Subcutaneous abdominal adipose tissue (tissue), 5 donors: ENCODE results near the gene NOS2.
"Not testable (repeated sequence)": the region's sequence is repeated elsewhere in the genome, so short reads cannot be mapped to it uniquely, and the experiment has no call there.

ENCODE experiments used
- H3K27ac ChIP-seq: one replicate; pipeline ENCODE4 v1.7.0; 2013; ENCODE audit warnings: low read depth, mild to moderate bottlenecking, inconsistent platforms, low read length, moderate library complexity
- H3K27me3 ChIP-seq, 5 donors: one replicate each; pipeline ENCODE4 v1.7.0; 2013; ENCODE audit warnings: low read length in 5 of 5, inconsistent platforms in 1 of 5; ENCODE audit not compliant: control insufficient read depth in 5 of 5, insufficient read depth in 4 of 5
- H3K36me3 ChIP-seq, 5 donors: one replicate each; pipeline ENCODE4 v1.7.0; 2013; ENCODE audit warnings: low read length in 5 of 5; ENCODE audit not compliant: control insufficient read depth in 5 of 5, insufficient read depth in 5 of 5
- H3K4me1 ChIP-seq, 5 donors: one replicate each; pipeline ENCODE4 v1.7.0; 2013; ENCODE audit warnings: low read length in 5 of 5, mild to moderate bottlenecking in 3 of 5, moderate library complexity in 1 of 5; ENCODE audit not compliant: control insufficient read depth in 5 of 5, insufficient read depth in 5 of 5
- H3K4me3 ChIP-seq, 5 donors: one replicate each; pipeline ENCODE4 v1.7.0; 2013; ENCODE audit warnings: low read length in 5 of 5, low read depth in 1 of 5
- H3K9ac ChIP-seq, 5 donors: one replicate each; pipeline ENCODE4 v1.7.0; 2013; ENCODE audit warnings: low read length in 5 of 5, mild to moderate bottlenecking in 4 of 5, moderate library complexity in 3 of 5
- H3K9me3 ChIP-seq, 5 donors: one replicate each; pipeline ENCODE4 v1.7.0; 2013; ENCODE audit warnings: low read length in 5 of 5; ENCODE audit not compliant: control insufficient read depth in 5 of 5
- donor health status: healthy.
- donor health status: healthy.
- donor health status: healthy.
- donor health status: healthy.
- donor health status: healthy.

NOS2 gene

DNA sequence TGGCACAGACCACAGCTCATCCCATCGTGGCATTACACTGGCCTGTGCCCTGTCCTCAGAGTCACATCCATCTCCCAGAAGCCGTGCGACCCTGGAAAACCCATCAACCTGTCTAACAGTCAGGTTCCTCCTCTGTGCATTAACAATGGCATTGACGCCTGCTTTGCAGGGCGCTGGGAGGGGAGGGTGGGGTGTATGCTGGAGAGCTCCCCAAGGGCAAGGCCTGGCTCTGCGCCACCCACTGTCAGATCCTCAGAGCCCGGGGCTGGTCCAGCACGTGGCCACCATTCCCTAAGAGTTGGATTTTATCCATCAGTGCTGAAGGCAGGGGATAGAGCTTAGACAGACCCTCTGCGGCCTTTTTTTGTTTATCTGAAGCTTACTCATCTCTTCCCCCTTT lies 28.7 kb downstream of the NOS2 start:
- H3K36me3 ChIP-seq: no peaks in the 10 kb centered on the region
- H3K9me3 ChIP-seq: no peaks in the 10 kb centered on the region
- peaks cover 0 to 2% (median 0%) of the 10 kb centered on the region in 5 donors for H3K4me1 ChIP-seq
- no peak overlapping the region for H3K4me3 ChIP-seq
- no peaks in the 10 kb centered on the region for H3K27me3 ChIP-seq
- H3K9ac ChIP-seq: no peak overlapping the region
- no peak overlapping the region for H3K27ac ChIP-seq

DNA sequence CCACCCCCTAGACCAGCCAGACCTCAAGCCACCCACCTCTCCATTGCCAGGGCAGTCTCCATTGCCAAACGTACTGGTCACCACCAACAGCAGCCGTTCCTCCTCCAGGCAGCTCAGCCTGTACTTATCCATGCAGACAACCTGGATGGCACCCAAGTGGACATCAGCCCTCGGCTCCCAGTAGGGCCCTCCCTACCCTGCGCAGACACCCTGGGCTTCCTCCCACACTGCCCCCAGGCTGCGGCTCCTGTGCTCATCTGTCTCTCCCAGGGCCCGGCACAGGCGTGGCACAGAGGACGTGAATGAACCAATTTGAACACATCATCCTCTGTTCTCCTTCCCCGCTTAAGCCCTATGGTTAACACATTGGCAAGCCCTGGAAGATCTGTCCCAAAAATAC lies 29.5 kb downstream of the NOS2 start:
- Histone ChIP-seq H3K9me3 (no peaks in the 10 kb centered on the region), H3K36me3 (no peaks in the 10 kb centered on the region), H3K27me3 (no peaks in the 10 kb centered on the region), H3K9ac (no peak overlapping the region), H3K4me3 (no peak overlapping the region), H3K27ac (no peak overlapping the region), H3K4me1 (peaks cover 0 to 2% (median 0%) of the 10 kb centered on the region in 5 donors)

DNA sequence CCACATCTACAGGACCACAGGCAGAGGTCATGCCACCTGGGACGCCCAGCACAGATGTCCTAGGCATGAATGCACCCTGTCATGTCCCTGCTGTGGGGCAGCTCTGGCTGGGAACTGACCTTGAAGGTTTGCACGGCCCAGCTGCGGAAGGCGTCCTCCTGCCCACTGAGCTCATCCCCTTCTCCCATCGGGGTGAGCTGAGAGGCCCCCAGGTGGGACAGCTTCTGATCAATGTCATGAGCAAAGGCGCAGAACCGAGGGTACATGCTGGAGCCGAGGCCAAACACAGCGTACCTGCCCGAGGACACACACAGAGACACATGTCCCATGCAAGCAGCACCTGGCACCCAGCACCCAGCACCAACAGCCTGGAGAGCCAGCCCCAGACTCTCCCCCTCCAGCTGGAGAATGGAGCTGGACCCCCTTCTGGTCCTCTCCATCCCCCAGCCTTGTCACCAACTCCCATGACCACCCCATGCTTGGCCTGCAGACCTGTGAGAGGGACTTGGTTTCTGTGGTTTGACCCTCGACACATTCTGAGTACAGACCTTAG lies 31.4 kb downstream of the NOS2 start:
- no peak overlapping the region for H3K27ac ChIP-seq
- H3K9me3 ChIP-seq: no peaks in the 10 kb centered on the region
- no peak overlapping the region for H3K4me3 ChIP-seq
- H3K4me1 ChIP-seq: no peaks in the 10 kb centered on the region
- no peaks in the 10 kb centered on the region for H3K27me3 ChIP-seq
- H3K36me3 ChIP-seq: no peaks in the 10 kb centered on the region
- H3K9ac ChIP-seq: no peak overlapping the region

DNA sequence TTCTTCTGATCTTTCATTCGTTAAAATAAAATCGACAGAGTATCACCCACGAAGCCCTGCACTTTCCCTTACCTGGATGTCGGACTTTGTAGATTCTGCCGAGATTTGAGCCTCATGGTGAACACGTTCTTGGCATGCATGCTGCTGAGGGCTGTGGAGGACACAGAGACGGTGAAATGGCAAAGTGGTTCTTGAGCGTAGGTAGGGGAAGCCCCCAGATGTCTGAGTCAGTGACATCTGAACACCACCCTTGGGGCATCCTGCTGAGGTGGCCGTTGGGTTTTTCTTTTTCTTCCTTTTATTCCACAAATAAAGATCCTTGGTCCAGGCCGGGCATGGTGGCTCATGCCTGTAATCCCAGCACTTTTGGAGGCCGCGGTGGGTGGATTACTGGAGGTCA lies 33.9 kb downstream of the NOS2 start:
- no peaks in the 10 kb centered on the region for H3K36me3 ChIP-seq
- H3K9ac ChIP-seq: no peak overlapping the region
- H3K4me1 ChIP-seq: no peaks in the 10 kb centered on the region
- no peaks in the 10 kb centered on the region for H3K9me3 ChIP-seq
- no peak overlapping the region for H3K4me3 ChIP-seq
- H3K27me3 ChIP-seq: no peaks in the 10 kb centered on the region
- no peak overlapping the region for H3K27ac ChIP-seq

DNA sequence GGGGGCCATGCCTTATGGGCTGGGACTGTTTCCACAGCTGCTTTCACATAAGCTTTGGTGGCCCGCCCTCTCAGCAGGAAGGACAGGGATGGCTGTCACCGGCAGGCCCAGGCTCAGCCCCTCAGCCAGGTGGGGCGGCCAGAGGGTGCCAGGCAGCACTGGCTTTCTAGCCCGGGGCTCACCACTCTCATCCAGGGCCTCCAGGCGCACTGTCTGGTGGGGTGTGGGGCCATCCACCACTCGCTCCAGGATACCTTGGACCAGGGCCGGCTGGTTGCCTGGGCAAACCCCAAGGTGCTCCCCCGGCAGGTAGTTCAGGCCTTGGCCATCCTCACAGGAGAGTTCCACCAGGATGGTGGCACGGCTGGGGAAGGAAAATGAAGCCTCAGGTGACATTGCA lies 35.0 kb downstream of the NOS2 start:
- Histone ChIP-seq H3K27me3 (no peaks in the 10 kb centered on the region), H3K27ac (no peak overlapping the region)

DNA sequence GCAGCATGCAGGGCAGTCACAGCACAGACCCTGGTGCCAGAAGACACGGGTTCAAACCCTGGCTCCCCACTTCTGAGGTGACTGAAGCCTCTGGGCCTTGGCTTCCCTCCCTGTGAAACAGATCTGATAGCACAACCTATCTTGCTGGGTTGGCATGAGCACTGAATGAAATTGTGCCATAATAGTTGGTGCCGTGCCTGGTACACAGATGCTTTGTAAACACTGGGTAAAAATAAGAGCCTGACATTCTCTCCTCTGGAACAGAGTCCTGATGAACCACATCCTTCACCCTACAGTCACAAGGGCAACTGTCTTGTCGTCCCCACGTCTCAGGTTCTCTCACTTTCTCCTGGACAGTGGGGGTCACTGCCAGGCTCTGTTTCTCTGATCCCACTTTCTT lies 35.7 kb downstream of the NOS2 start:
- Histone ChIP-seq H3K36me3 (no peaks in the 10 kb centered on the region), H3K27me3 (peaks cover 0 to 2% (median 0%) of the 10 kb centered on the region in 5 donors), H3K9me3 (no peaks in the 10 kb centered on the region), H3K4me3 (no peak overlapping the region), H3K27ac (no peak overlapping the region), H3K9ac (no peak overlapping the region), H3K4me1 (no peaks in the 10 kb centered on the region)

More for the DNA sequence above, 35.0 kb downstream of the NOS2 start:
- H3K4me1 ChIP-seq: no peaks in the 10 kb centered on the region
- no peaks in the 10 kb centered on the region for H3K36me3 ChIP-seq
- no peaks in the 10 kb centered on the region for H3K9me3 ChIP-seq
- no peak overlapping the region for H3K9ac ChIP-seq
- H3K4me3 ChIP-seq: no peak overlapping the region

DNA sequence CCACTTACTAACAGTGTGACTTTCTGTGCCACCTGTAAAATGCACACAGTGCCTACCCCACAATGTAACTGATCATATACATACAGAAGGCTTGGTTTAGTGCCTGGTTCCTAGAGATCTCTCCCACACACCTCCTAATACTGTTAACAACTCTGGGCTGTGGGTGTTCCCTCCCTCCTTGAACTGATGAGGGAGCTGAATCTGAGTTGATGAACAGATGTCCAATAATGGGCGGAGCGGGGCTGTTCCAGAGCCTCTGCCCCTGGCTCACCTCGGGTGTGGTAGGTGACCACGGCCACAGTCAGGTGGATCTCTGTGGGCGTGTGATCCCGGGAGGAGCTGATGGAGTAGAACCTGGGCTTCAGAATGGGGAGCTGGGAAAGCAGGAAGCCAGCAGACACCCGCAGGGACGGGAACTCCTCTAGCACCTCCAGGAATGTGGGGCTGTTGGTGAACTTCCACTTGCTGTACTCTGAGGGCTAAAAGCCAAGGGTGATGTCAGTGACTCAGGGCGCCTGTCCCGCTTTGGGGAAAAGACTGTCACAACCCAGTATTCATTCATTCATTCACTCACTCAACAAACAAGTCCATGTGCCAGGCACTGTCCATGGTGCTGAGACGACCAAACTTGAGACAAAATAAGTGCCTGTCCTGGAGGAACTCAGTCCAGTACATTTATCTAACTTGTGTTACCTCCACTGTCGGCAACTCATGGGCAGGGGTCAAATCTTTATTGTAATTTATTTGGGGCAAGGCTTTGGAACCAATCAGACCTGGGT lies 37.6 kb downstream of the NOS2 start:
- Histone ChIP-seq H3K9me3 (no peaks in the 10 kb centered on the region), H3K9ac (no peak overlapping the region), H3K27me3 (peaks cover 0 to 4% (median 0%) of the 10 kb centered on the region in 5 donors), H3K4me3 (no peak overlapping the region), H3K36me3 (no peaks in the 10 kb centered on the region), H3K27ac (no peak overlapping the region), H3K4me1 (no peaks in the 10 kb centered on the region)

DNA sequence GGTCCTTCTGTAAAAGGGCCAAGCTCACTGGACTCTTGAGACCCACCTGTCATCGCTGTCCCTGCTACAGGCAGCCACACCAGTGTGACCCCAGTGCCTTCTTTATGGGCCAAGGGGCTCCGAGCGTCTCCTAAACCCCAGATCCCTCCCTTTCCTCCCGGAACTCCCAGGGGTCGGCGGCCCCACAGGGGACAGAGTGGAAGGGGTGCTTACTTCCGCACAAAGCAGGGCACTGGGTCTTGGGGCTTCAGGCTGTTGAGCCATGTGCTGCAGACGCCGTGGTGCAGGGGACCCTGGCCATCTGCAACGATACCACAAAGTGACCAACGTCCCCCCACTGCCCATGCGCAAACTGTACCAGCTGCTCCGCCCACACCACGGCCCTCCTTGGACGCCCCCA lies 39.4 kb downstream of the NOS2 start:
- not testable (repeated sequence) for H3K27ac ChIP-seq, H3K4me1 ChIP-seq, H3K9ac ChIP-seq, H3K9me3 ChIP-seq, H3K27me3 ChIP-seq, H3K36me3 ChIP-seq, H3K4me3 ChIP-seq

DNA sequence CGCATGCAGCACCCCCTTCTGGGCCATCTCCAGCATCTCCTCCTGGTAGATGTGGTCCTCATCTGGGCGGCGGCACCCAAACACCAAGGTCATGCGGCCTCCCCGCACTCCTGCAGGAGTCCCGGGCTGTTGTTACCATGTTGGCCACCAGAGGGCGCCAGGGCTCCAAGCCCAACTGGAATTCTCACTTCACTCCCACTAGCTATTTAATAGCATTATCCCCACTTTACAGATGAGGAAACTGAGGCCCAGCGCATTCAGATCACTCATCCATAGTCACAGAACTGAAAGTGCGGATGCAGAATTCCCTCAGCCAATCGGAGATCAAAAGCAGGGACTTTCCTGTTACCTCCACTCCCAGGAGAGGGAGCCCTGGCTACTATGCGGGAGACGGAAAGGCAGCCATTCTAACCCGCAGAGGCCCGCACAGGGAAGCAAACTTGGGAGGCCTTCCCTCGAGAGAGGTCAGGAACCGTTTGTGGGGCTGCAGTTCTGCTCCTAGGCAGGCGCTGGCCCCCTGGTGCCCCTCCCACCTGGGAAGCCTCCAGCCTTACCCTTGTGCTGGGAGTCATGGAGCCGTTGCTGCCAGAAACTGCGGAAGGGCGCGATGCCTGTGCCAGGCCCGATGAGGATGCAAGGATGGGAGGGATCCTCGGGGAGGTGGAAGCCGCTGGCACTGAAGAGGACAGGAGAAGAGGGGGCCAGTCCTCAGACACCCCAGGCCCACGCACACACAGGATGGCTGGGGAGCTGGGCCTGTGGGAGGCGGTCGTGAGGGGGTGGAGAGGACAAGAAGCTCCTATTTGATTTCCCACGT lies 40.1 kb downstream of the NOS2 start:
- no peaks in the 10 kb centered on the region for H3K36me3 ChIP-seq
- peaks cover 0 to 4% (median 0%) of the 10 kb centered on the region in 5 donors for H3K27me3 ChIP-seq
- H3K9ac ChIP-seq: no peak overlapping the region
- no peak overlapping the region for H3K27ac ChIP-seq
- no peaks in the 10 kb centered on the region for H3K4me1 ChIP-seq
- no peak overlapping the region for H3K4me3 ChIP-seq
- H3K9me3 ChIP-seq: no peaks in the 10 kb centered on the region

DNA sequence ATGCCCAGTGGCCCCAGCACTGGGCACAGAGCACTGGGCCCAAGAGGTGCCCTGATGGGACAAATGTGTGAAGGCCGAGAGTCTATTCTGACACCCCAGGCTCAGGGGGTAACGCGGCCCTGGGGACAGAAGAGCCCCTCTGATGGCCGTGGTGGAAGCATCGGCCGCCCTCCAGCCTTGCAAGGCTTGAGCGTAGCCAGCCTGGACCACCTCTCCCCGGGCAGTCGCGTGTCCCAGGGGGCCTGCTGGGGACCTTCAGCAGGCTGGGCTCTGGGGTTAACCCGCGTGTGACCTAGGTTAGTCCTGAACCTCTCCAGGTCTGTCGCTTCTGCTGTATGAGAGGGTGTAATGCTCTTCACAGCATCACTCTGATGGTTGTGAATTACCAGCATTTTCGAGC lies 40.8 kb downstream of the NOS2 start:
- Histone ChIP-seq H3K9ac (no peak overlapping the region), H3K36me3 (no peaks in the 10 kb centered on the region), H3K4me1 (no peaks in the 10 kb centered on the region), H3K4me3 (no peak overlapping the region), H3K9me3 (no peaks in the 10 kb centered on the region), H3K27me3 (peaks cover 0 to 4% (median 0%) of the 10 kb centered on the region in 5 donors), H3K27ac (no peak overlapping the region)
